GM18526 (cell line): Measurements from ENCODE around the gene PTPRG.

ENCODE experiments used
- POLR2A ChIP-seq: IDR thresholded peaks from 3 replicates; pipeline ENCODE4 v1.6.1; 2011; ENCODE audit not compliant: insufficient read length; ENCODE audit errors: extremely low read depth

PTPRG gene

GRCh38 chr3:61828184-61828874, 267.0 kb downstream of the PTPRG start:
- TF ChIP-seq POLR2A: no peak

- no peak for TF ChIP-seq POLR2A
Observed at GRCh38 chr3:61828880-61829721, 267.7 kb downstream of the PTPRG start.

- no peak for TF ChIP-seq POLR2A
Observed at GRCh38 chr3:61829722-61830350, 268.5 kb downstream of the PTPRG start.

DNA sequence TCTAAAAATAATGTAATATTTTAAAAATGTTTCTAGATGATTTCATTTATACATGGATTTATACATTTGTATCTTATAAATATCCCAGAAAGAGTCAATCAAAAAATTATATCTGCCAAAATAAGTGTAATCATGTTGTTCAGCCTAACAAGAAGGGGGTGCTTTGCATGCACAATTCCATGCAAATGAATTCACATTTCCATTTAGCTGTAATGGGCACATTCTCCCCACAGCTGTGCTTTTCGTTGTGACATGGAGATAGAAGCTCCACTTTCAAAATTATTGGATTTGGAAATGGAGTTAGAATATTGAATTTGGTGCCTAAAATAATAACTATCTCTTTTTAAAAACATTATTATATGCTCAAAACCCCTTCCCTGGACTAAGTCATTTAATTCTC, 270.6 kb downstream of the PTPRG start:
- TF ChIP-seq POLR2A: no peak

GRCh38 chr3:61832375-61833229, 271.2 kb downstream of the PTPRG start:
- no peak for TF ChIP-seq POLR2A

DNA sequence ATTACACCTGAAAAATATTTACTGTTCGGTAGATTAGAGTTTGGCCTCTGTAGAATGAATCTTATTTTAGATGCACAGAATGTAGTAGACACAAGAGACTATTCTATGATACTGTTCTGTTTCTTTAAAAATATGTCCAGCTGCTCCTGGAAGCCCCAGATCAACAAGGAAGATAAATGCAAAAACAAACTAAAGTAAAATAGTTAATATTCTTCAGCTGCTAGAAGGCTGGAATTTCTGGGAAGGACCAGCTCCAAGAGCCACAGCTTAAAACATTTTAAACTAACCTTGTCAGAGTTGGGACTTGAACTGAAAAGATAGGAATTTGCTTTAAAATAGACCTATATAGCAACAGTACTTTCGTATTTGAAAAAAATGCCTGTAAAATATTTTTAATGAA, 277.9 kb downstream of the PTPRG start:
- TF ChIP-seq POLR2A: no peak

GRCh38 chr3:61841111-61841845, 279.9 kb downstream of the PTPRG start:
- TF ChIP-seq POLR2A: no peak

DNA sequence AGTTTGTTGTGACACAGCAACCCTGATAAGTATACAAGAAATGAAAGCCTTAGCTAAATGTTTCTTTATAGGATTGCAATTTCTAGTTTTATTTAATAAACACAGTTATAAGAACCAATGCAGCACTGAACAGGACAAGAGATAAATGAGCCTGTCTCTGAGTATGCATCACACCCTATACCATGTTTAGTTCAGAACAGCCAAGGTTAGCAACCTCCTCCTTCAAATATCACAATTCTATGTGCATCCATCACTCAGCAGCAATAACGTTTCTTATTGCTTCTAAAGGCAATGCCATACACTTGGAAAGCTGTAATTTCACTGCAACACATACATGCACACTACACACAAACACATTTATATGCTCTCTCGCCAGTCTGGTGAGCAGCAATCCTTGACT, 280.6 kb downstream of the PTPRG start:
- no peak for TF ChIP-seq POLR2A

DNA sequence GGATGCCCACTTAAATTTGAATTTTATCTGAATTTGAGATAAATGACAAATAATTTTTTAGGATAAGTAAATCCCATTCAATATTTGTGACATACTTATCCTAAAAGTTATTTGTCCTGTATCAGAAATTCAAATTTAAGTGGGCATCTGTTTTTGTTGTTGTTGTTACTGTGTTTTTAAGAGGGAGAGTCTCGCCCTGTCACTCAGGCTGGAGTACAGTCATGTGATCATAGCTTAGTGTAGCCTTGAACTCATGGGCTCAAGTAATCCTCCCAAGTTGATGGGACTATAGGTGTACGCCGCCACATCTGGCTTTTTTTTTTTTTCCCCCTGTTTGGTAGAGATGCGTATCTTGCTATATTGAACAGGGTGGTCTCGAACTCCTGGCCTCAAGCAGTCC, 283.0 kb downstream of the PTPRG start:
- no peak for TF ChIP-seq POLR2A

- TF ChIP-seq POLR2A: no peak
Observed at GRCh38 chr3:61846488-61846887, 285.1 kb downstream of the PTPRG start.

DNA sequence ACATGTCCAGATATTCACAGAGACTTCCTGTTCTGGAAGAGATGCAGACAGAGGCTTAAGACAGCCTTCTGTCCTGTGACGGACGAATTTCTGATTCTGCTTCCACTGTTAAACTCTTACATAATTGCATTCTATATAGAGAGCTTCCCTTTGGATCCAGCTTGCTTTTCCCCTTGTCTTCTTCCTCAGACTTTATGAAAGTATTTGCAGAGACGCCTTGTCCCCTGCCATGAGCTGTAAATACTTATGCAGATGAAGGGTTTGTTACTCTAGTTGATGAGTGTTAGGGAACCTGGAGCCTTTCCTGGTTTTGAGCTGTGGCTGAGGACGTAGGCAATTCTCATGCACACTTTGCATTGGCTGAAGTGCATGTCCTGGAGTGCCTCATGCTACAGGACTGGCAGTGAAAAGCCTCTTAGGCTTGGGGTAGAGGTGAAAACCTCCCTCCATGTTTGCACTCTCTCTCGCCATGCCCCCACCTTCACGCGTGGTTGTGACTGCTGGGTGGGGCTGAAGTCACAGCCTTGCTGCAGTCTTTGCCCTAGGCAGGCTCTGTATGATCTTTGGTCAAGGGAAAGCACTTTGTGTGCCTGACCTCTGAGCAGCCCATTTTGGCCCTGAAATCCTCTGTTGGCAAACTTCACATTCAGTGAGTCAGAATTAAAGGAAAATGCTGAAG, 286.6 kb downstream of the PTPRG start:
- no peak for TF ChIP-seq POLR2A

- no peak for TF ChIP-seq POLR2A
Observed at GRCh38 chr3:61848885-61849284, 287.5 kb downstream of the PTPRG start.

GRCh38 chr3:61853912-61854311, 292.5 kb downstream of the PTPRG start:
- TF ChIP-seq POLR2A: no peak

GRCh38 chr3:61855211-61855610, 293.8 kb downstream of the PTPRG start:
- TF ChIP-seq POLR2A: no peak
